Fibroblast of peridontal ligament (primary cell): ENCODE data around the gene SQOR.
A peak's percentile ranks its signal among the peaks of the same experiment; 100 is the strongest.

ENCODE experiments used
- DNase-seq: peaks from one replicate; pipeline ENCODE4 v3.0.0-alpha.2; 2010; ENCODE audit errors: extremely low read depth

The SQOR gene

GRCh38 chr15:45660231-45660979, 25.6 kb downstream of the SQOR start:
- peak; percentile 47 for DNase-seq

GRCh38 chr15:45662375-45662774, 27.5 kb downstream of the SQOR start:
- DNase-seq, result no peak

GRCh38 chr15:45664451-45664850, 29.6 kb downstream of the SQOR start:
- DNase-seq, result peak; percentile 76

GRCh38 chr15:45665261-45665660, 30.4 kb downstream of the SQOR start:
- no peak for DNase-seq

GRCh38 chr15:45666119-45666875, 31.5 kb downstream of the SQOR start:
- no peak for DNase-seq

- no peak for DNase-seq
Observed at GRCh38 chr15:45667002-45667401, 32.2 kb downstream of the SQOR start.

GRCh38 chr15:45668386-45668785, 33.6 kb downstream of the SQOR start:
- DNase-seq, result no peak

- no peak for DNase-seq
Observed at GRCh38 chr15:45669422-45669821, 34.6 kb downstream of the SQOR start.

- DNase-seq, result peak; percentile 71
Observed at GRCh38 chr15:45670091-45670490, 35.3 kb downstream of the SQOR start.

GRCh38 chr15:45670511-45670910, 35.7 kb downstream of the SQOR start:
- DNase-seq, result no peak

GRCh38 chr15:45674677-45675076, 39.8 kb downstream of the SQOR start:
- DNase-seq, result peak; percentile 34

- no peak for DNase-seq
Observed at GRCh38 chr15:45677797-45678196, 43.0 kb downstream of the SQOR start.

GRCh38 chr15:45678459-45679178, 43.8 kb downstream of the SQOR start:
- DNase-seq, result no peak

- DNase-seq, result no peak
Observed at GRCh38 chr15:45684533-45684932, 49.7 kb downstream of the SQOR start.

- no peak for DNase-seq
Observed at GRCh38 chr15:45689616-45690015, 54.8 kb downstream of the SQOR start.

- no peak for DNase-seq
Observed at GRCh38 chr15:45690581-45691260, 55.9 kb downstream of the SQOR start.

GRCh38 chr15:45701108-45701507, 66.3 kb downstream of the SQOR start:
- no peak for DNase-seq

- no peak for DNase-seq
Observed at GRCh38 chr15:45702041-45702440, 67.2 kb downstream of the SQOR start.

GRCh38 chr15:45703670-45704328, 69.0 kb downstream of the SQOR start:
- DNase-seq, result no peak

- peak; percentile 2 for DNase-seq
Observed at GRCh38 chr15:45704329-45705249, 69.8 kb downstream of the SQOR start.
